ENCODE data around the gene DHRS7C. TPM values are rescaled to one million over a fixed set of nuclear protein-coding genes. Genes with fewer than 3 reads are reported as not detected.
"Not testable (repeated sequence)": the region's sequence is repeated elsewhere in the genome, so short reads cannot be mapped to it uniquely, and the experiment has no call there.

DHRS7C gene
- total RNA-seq, 1 donor from 2014 or later: not detected

DNA sequence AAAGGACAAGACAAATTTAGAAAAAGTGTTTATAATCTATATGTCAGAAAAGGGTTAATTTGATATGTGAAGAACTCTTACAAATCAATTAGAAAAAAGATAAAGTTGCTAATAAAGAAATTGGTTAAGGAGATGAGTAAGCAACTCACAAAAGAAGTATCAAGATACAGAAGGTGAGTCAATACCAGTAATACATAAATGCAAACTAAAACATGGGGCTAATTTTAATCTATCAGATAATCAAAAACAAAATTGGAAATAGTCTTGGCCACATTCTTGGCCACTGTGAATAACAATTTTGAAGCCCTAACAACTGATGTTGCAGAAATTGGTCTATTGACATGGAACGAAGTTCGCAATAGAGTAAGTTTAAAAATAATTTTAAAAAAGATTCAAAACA lies 6.8 kb downstream of the DHRS7C start:
- Mint-ChIP-seq H3K9me3 (no peaks in the 10 kb centered on the region), H3K4me3 (no peak overlapping the region), H3K36me3 (no peaks in the 10 kb centered on the region), H3K27me3 (ENCODE audit: insufficient read depth, low read depth) (peaks cover 4% of the 10 kb centered on the region), H3K27ac (no peak overlapping the region), H3K4me1 (no peaks in the 10 kb centered on the region)
- Histone ChIP-seq H3K4me3 (no peak overlapping the region), H4K20me1 (ENCODE audit: low read depth) (no peaks in the 10 kb centered on the region), H3K36me3 (no peaks in the 10 kb centered on the region), H3K4me1 (no peaks in the 10 kb centered on the region), H3K4me2 (no peak overlapping the region), H3K9me3 (ENCODE audit: low read depth) (no peaks in the 10 kb centered on the region), H3K9ac (no peak overlapping the region), H2AFZ (replicated peaks) (no peak overlapping the region), H3K79me2 (ENCODE audit: low read depth) (no peaks in the 10 kb centered on the region), H3K27me3 (no peaks in the 10 kb centered on the region), H3F3A (ENCODE audit: low read depth) (no peaks in the 10 kb centered on the region), H3K27ac (no peak overlapping the region)
- TF ChIP-seq, protein P1, sequence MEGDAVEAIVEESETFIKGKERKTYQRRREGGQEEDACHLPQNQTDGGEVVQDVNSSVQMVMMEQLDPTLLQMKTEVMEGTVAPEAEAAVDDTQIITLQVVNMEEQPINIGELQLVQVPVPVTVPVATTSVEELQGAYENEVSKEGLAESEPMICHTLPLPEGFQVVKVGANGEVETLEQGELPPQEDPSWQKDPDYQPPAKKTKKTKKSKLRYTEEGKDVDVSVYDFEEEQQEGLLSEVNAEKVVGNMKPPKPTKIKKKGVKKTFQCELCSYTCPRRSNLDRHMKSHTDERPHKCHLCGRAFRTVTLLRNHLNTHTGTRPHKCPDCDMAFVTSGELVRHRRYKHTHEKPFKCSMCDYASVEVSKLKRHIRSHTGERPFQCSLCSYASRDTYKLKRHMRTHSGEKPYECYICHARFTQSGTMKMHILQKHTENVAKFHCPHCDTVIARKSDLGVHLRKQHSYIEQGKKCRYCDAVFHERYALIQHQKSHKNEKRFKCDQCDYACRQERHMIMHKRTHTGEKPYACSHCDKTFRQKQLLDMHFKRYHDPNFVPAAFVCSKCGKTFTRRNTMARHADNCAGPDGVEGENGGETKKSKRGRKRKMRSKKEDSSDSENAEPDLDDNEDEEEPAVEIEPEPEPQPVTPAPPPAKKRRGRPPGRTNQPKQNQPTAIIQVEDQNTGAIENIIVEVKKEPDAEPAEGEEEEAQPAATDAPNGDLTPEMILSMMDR (IDR thresholded peaks at IDR 0.05): no peak
- TF ChIP-seq EZH2 (IDR thresholded peaks at IDR 0.05) (no peak), EZH2phosphoT487 (IDR thresholded peaks at IDR 0.05) (no peak)
- no peak for DNase-seq (ENCODE audit: low spot score)

DNA sequence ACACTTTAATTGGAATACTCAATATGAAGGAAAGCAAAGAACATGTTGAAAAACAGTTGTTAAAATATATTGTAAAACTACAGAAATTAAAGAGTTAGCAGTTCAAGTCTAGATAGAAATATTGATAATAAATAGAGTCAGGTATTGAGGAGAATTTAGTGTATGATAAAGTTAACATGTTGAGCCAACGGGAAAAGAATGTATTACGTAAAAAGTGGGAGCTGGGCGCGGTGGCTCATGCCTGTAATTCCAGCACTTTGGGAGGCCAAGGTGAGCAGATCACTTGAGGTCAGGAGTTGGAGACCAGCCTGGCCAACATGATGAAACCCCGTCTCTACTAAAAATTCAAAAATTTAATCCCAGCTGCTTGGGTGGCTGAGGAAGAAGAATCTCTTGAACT lies 7.9 kb downstream of the DHRS7C start:
- H3K4me1 ChIP-seq; H3K4me2 ChIP-seq; H3K27me3 ChIP-seq; H3K4me1 Mint-ChIP-seq; H3K27ac ChIP-seq; H3K27me3 Mint-ChIP-seq (ENCODE audit: insufficient read depth, low read depth); DNase-seq (ENCODE audit: low spot score); H3K9me3 Mint-ChIP-seq; H3K9ac ChIP-seq; H4K20me1 ChIP-seq (ENCODE audit: low read depth); H3K27ac Mint-ChIP-seq; H3K9me3 ChIP-seq (ENCODE audit: low read depth); H2AFZ ChIP-seq (replicated peaks); H3F3A ChIP-seq (ENCODE audit: low read depth); H3K36me3 Mint-ChIP-seq; H3K79me2 ChIP-seq (ENCODE audit: low read depth); H3K4me3 ChIP-seq; H3K36me3 ChIP-seq; H3K4me3 Mint-ChIP-seq: not testable (repeated sequence)

DNA sequence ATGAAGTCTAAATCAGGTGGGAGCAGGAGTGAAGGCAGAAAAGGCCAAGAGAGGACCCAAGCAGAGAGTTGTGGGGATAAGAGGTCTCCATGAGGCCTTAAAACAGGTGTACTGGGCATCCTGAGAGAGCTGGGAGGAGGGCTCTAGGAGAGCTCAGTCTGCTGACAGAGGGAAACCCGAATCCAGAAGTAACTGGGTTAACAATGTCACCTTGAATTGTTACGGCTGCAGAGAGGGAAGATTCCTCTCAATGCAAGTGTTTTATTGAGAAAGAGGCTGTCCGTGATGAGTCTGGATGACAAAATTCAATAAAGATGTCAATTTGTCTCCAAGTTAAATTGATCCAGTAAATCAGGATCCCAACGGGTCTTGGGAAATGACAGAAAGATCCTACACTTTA lies 8.3 kb downstream of the DHRS7C start:
- no peak overlapping the region for H3K9ac ChIP-seq
- H3K9me3 ChIP-seq (ENCODE audit: low read depth): no peaks in the 10 kb centered on the region
- H4K20me1 ChIP-seq (ENCODE audit: low read depth): no peaks in the 10 kb centered on the region
- H2AFZ ChIP-seq (replicated peaks): no peak overlapping the region
- Mint-ChIP-seq H3K4me3 (no peak overlapping the region), H3K36me3 (no peaks in the 10 kb centered on the region), H3K27ac (no peak overlapping the region), H3K4me1 (no peaks in the 10 kb centered on the region), H3K9me3 (no peaks in the 10 kb centered on the region), H3K27me3 (ENCODE audit: insufficient read depth, low read depth) (peaks cover 4% of the 10 kb centered on the region)
- H3K36me3 ChIP-seq: no peaks in the 10 kb centered on the region
- H3K4me3 ChIP-seq: no peak overlapping the region
- no peak for DNase-seq (ENCODE audit: low spot score)
- TF ChIP-seq EZH2phosphoT487 (IDR thresholded peaks at IDR 0.05) (no peak), EZH2 (IDR thresholded peaks at IDR 0.05) (no peak)
- TF ChIP-seq, protein P1 (IDR thresholded peaks at IDR 0.05): no peak
- H3K27me3 ChIP-seq: no peaks in the 10 kb centered on the region
- H3K4me1 ChIP-seq: no peaks in the 10 kb centered on the region
- no peak overlapping the region for H3K4me2 ChIP-seq
- no peak overlapping the region for H3K27ac ChIP-seq
- H3K79me2 ChIP-seq (ENCODE audit: low read depth): no peaks in the 10 kb centered on the region
- H3F3A ChIP-seq (ENCODE audit: low read depth): no peaks in the 10 kb centered on the region

DNA sequence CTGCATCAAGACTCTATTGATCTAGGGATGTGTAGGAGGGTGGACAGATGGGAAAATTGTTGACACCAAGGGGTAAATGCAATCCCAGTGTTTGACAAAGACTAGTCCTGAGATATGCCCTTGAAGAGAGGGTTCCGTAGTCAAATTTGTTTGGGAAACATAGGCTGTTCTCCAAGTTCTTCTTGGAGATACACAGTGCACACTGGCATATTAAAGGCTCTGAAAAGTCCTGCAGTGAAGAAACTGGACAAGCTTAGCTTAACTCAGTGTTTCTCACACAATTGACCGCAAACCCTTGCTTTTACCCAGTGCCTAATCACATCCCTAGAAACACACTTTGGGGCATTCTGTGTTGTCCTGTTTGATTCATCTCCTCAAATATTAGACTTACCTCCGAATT lies 10.8 kb downstream of the DHRS7C start:
- Histone ChIP-seq H3K79me2 (ENCODE audit: low read depth) (no peaks in the 10 kb centered on the region), H3K27me3 (no peaks in the 10 kb centered on the region), H3K4me2 (no peak overlapping the region), H3K9me3 (ENCODE audit: low read depth) (no peaks in the 10 kb centered on the region), H3K9ac (no peak overlapping the region), H2AFZ (replicated peaks) (no peak overlapping the region), H3K36me3 (no peaks in the 10 kb centered on the region), H3K27ac (no peak overlapping the region), H3K4me1 (no peaks in the 10 kb centered on the region), H4K20me1 (ENCODE audit: low read depth) (no peaks in the 10 kb centered on the region), H3K4me3 (no peak overlapping the region), H3F3A (ENCODE audit: low read depth) (no peaks in the 10 kb centered on the region)
- H3K4me3 Mint-ChIP-seq: no peak overlapping the region
- TF ChIP-seq, protein P1 (IDR thresholded peaks at IDR 0.05): no peak
- TF ChIP-seq EZH2phosphoT487 (IDR thresholded peaks at IDR 0.05): no peak
- TF ChIP-seq EZH2 (IDR thresholded peaks at IDR 0.05): no peak
- DNase-seq (ENCODE audit: low spot score): no peak
- H3K36me3 Mint-ChIP-seq: no peaks in the 10 kb centered on the region
- no peaks in the 10 kb centered on the region for H3K27me3 Mint-ChIP-seq (ENCODE audit: insufficient read depth, low read depth)
- peaks cover 5% of the 10 kb centered on the region for H3K9me3 Mint-ChIP-seq
- no peak overlapping the region for H3K27ac Mint-ChIP-seq
- H3K4me1 Mint-ChIP-seq: no peaks in the 10 kb centered on the region
